Hepatic stellate cell (primary cell): ENCODE results near the gene DTL.
"Not testable (repeated sequence)": the region's sequence is repeated elsewhere in the genome, so short reads cannot be mapped to it uniquely, and the experiment has no call there.

Experiments
- DNase-seq: peaks from one replicate; pipeline ENCODE4 v3.0.0; 2011; ENCODE audit warnings: low spot score

Gene DTL, protein sequence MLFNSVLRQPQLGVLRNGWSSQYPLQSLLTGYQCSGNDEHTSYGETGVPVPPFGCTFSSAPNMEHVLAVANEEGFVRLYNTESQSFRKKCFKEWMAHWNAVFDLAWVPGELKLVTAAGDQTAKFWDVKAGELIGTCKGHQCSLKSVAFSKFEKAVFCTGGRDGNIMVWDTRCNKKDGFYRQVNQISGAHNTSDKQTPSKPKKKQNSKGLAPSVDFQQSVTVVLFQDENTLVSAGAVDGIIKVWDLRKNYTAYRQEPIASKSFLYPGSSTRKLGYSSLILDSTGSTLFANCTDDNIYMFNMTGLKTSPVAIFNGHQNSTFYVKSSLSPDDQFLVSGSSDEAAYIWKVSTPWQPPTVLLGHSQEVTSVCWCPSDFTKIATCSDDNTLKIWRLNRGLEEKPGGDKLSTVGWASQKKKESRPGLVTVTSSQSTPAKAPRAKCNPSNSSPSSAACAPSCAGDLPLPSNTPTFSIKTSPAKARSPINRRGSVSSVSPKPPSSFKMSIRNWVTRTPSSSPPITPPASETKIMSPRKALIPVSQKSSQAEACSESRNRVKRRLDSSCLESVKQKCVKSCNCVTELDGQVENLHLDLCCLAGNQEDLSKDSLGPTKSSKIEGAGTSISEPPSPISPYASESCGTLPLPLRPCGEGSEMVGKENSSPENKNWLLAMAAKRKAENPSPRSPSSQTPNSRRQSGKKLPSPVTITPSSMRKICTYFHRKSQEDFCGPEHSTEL

DNA sequence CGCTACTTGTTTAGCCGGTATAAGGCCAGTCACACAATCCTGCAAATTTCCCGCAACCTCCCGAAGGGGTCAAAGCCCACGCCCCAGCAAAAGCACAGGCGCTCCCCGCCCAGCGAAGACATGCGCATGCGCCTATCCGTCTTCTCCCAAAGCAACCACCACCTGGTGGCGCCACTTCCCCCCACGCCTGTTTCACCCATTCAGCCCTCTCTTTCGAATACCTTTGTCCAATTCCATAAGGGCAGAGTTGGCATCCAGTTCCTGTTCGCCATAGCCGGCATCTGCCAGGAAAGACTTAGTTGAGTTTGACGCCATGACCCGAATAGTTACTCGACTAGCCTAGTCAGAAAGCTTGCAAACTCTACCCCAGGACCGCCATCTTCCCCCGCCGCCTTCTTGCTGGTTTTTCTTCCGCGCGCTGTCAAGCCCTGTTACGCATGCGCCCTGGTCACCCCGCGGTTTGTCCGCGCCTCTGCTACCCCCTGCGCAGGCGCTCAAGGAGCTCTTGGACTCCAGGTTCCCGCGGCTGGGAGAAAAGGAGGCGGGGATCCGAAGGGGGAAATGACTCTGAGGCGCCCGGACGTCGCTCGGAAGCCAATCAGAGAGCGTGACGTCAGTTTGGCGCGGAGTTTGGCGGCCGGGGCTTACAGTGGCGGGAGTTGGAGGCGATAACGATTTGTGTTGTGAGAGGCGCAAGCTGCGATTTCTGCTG lies at the start of gene DTL, which contains the start of gene INTS7:
TSS of gene DTL (plus strand) at position 626 of the 712 bp plus-strand sequence. CDS start 143 bp downstream, outside the sequence.
TSS of gene INTS7 (minus strand) at position 435 of the 712 bp plus-strand sequence. CDS start at position 315, 120 bp downstream.
- DNase-seq = peak; percentile 99

DNA sequence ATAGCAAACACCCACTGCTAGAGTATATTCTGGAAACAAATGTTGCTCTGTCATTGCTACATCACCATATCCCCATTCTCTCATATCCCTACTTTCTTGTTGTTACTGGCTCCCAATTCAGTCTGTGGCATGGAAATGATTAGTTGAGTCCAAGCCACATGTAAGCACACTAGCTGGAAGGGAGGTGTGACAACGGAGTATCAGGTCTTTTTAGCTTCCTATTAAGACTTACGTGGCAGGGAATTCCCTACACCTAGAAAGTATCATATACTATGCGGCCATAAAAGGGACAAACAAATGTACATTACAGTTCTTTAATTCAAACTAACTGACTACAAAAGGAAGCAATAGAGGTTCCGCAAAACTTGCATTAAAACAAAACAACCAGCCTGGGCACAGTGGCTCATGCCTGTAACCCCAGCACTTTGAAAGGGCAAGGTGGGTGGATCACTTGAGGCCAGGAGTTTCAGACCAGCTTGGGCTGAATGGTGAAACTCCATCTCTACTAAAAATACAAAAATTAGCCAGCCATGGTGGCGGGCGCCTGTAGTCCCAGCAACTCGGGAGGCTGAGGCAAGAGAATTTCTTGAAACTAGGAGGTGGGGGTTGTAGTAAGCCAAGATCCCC lies 48.8 kb upstream of the DTL start:
- DNase-seq = no peak

DNA sequence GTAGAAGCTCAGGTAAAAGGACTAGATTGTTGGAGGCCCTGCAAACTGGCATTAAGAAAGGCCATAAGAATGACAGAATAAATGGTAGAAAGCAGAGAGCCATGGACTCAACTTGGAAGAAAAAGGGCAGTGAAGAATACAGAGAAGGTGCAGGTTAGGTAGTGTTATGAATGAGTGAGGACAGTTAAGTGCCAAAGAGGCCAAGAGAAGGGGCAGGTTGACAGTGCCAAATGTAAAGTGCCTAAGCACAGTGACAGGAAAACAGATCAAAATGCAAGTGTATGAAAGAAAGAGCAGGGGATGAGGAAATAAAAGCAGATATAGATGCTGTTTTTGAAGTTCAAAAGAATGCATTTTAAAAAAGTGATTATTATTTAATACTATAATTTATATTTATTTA lies 43.9 kb upstream of the DTL start:
- DNase-seq = no peak

DNA sequence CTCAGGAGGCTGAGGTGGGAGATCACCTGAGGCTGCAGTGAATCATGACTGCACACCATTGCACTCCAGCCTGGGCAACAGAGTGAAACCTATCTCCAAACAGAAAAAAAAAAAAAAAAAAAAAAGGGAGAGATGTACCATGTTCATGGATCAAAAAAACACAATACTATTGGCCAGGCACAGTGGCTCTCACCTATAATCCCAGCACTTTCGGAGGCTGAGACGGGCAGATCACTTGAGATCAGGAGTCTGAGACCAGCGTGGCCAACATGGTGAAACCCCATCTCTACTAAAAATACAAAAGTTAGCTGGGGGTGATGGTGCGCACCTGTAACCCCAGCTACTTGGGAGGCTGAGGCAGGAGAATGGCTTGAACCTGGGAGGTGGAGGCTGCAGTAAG lies 38.1 kb upstream of the DTL start:
- not testable (repeated sequence) for DNase-seq

DNA sequence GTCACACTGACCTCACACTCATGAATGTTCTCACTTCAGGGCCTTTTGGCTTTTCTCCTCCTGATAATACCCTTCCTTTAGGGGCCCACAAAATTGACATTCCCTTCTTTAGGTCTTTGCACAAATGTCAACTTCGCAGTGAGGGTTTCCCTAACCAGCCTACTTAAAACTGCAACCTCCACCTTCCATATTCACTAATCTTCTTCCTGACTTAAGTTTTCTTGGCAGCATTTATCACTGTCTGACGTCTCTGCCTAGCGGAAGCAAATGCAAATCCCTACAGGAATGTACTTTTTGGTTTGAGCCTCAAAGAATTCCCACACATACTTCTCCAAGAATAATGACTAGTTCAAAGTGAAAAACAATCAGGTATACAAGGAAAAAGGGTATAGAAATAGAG lies 33.0 kb upstream of the DTL start:
- no peak for DNase-seq

DNA sequence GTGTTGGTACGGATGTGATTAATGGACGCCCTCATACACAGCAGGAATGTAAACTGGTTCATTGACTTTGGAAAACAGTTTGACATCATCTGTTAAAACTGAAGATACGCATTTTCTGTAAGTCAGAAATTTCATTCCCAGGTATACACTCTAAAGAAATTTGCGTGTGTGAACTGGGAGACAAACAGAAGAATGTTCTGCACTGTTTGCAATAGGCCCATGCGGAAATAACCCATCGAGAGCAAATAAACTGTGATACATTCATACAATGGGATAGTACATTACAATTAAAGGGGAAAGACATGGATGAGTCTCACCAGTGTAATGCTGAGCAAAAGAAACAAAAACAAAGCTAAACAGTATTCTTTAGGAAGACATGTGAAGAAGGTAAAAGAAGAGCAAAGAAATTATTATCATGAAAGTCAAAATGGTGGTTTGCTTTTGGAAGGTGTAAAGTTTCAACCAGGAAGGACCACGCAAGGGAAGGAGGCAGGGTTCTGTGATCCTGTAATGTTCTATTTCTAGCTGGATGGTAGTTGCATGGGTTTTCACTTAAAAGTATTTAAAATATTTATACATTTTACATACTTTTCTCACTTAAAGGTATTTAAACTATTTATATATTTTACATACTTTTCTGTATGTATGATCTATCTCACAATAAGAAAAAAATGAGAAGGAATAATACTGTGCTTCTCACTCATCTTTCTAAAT lies 30.5 kb upstream of the DTL start:
- no peak for DNase-seq

DNA sequence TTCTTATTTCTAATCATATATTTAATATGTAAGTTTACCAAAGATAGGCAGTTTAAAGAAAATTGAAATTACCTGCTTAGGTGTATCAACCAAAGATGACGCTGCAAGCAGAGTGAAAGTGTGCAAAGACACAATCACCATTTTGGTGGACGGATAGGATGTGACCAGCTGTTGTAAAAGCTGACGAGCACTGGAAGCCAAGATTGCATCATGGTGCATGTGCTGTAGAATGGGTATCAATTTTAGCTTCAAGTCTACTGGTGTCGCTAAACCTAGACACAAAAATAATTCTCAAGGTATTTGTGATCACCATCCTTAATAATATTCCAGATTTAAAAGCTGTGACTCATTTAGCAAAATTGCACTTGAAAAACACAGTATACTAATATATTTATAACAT lies 28.4 kb upstream of the DTL start:
- no peak for DNase-seq

DNA sequence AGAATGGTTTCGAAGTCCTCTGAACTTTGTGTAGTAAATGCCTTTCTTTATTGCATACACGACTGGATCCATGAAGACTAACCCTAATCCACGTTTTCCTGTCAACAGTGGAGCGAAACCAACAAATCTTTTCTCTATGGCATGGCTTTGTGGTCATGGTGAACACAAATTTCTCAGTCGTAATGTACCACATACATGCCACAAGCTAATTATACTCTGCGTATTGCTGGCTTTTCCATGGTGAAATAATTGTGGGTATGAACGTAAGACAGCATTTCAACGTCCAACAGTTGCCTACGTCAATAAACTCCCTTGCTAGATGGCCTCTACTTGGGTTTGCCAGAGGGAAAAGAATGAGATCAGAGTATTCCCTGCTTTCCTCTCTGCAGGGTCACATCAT lies 27.7 kb upstream of the DTL start:
- no peak for DNase-seq

DNA sequence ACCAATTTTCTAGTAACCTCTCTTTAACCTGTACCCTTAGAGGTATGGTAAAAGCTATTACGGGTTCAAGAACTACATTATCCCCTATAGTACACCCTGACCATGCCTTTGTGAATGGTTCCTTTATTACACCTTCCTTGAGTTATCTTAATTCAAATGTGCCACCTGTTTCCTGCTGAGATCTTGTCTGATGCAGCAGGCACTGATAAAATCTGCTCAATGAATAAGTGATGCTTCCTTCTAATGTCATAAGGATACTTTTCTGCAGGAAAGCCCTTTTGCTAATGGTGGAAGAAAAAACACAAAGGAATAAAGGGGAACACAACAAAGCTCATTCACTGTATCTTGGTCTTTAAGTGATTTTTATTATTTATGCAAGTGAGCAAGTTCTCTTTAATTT lies 26.0 kb upstream of the DTL start:
- no peak for DNase-seq

DNA sequence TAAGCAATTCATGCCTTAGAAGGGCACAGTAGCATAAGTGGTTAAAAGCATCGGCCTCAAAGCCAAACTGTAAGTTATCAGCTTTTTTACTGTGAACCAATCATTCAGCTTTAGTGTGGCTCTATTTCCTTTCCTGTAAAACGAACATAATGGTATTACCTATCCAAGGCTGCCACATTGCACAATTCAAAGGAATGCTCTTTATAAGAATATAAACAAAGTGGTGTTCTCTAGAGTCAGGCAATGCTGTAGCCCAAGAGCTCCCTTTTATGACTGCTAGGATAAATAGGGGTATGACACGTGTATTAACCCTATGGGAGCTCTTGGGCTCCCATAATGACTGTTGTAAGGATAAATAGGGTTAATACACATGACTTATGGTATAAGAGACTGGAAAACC lies 25.5 kb upstream of the DTL start:
- DNase-seq = no peak

DNA sequence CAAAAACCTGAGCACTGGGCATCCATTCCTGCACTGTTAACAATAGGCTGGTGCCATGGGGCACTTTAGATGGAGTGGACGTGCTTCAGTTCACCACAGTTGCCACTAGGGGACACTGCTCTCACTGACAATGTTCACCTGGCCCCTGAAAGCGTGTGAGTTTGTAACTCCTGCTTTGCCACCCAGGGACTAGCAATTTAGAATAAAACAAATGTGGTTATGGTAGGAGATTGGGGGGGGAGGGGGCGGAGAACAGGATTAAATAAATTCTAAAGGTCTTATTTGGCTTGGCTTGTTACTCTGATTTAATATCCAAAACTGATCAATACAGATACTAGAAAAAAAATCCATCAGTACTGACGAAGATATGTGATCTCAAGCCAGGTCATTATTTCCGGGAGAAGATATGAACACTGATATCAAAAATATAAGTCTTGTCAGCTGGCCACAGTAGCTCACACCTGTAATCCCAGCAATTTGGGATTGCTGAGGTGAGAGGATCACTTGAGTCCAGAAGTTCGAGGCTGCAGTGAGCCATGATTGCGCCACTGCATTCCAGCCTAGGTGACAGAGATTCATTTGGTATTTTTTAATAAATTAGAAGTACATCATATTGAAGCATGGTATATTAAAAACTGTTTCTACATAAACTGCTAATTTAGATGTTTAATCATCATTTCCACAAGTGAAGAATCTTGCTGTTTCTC lies 23.4 kb upstream of the DTL start:
- peak; percentile 56 for DNase-seq

DNA sequence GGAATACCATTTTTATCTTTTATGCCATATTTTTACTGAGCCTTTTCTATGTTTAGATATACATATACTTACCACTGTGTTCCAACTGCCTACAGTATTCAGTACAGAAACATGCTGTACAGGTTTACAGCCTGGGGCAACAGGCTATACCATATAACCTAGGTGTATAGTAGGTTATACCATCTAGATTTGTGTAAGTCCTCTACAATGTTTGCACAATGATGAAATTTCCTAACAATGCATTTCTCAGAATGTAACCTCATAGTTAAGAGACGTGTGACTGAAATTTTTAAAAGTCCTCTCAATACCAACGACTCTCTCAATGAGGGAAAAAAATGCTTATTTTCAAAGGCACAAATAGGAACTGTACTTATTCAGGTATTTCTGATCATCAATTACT lies 21.9 kb upstream of the DTL start:
- no peak for DNase-seq

DNA sequence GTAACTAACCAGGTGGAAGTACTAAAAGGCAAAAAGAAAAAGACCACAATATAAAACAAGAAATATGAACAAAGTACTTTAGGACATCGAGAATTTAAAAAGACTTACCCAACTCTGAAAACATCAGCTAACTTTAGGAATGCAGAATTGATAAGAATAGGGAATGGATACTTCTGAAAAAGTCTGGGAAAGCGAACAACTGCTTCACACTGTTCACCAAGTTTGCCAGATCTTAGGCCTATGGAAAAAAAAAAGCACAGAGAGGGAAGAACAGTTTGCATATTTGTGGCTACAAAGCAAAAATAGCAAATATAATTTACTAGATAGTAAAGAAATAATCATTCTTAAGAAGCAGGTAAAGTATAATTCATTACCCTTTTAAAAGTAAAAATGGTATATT lies 14.6 kb upstream of the DTL start:
- DNase-seq = no peak

DNA sequence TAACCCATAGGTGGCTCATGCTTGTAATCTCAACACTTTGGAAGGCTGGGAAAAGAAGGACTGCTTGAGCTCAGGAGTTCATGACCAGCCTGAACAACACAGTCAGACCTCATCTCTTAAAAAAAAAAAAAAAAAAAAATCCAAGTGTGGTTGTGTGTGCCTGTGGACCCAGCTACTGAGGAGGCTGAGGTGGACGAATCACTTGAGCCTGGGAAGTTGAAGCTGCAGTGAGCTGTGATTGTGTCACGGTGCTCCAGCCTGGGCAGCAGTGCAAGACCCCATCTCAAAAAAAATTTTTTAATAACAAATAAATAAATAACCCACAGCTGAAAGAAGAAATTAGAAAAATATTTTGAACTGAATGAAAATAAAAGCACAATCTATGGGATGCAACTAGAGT lies 14.0 kb upstream of the DTL start:
- no peak for DNase-seq

DNA sequence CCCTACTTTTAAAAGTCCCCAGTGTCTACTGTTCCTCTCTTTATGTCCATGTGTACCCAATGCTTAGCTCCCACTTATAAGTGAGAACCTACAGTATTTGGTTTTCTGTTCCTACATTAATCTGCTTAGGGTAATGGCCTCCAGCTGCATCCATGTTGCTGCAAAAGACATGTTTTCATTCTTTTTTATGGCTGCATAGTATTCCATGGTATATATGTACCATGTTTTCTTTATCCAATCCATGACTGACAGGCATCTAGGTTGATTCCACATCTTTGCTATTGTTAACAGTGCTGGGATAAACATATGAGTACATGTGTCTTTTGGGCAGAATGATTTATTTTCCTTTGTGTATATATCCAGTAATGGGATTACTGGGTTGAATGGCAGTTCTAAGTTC lies 12.6 kb upstream of the DTL start:
- DNase-seq = not testable (repeated sequence)

DNA sequence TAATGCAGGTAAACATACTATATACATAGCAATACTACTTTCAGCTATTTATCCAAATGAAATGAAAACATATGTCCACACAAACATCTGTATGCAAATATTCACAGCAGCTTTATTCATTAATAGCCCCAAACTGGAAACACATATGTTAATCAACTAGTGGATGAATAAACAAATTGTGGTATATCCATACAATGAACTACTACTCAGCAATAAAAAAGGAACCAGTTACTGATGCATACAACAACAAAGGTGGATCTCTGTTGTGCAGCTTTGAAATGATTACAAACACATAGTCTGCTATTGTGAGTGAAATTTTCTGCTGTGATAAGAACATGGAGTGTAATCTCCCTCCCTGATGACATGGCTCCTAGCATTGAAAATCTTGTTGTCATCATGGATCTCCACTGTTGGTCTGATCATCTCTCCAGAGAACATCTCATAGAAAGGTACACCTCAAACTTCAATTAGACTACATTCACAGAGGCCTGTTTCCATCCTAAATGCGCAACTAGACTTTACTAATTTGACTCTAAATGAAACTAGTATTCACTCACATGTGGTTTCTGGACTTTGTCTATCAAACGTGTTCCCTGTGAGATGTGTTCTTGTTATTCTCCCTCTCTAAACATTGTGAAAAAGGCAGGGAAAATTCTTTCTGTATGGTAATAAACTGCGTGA lies 10.9 kb upstream of the DTL start:
- no peak for DNase-seq

DNA sequence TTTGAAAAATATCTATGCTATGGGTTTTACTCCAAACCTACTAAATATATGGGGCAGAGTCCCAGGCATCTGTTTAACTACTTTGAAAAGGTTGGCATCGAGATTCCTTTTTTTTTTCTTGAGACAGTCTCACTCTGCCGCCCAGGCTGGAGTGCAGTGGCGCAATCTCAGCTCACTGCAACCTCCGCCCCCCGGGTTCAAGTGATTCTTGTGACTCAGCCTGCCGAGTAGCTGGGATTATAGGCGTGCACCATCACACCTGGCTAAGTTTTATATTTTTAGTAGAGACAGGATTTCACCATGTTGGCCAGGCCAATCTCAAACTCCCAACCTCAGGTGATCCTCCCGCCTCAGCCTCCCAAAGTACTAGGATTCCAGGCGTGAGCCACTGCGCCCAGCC lies 7.8 kb upstream of the DTL start:
- not testable (repeated sequence) for DNase-seq

DNA sequence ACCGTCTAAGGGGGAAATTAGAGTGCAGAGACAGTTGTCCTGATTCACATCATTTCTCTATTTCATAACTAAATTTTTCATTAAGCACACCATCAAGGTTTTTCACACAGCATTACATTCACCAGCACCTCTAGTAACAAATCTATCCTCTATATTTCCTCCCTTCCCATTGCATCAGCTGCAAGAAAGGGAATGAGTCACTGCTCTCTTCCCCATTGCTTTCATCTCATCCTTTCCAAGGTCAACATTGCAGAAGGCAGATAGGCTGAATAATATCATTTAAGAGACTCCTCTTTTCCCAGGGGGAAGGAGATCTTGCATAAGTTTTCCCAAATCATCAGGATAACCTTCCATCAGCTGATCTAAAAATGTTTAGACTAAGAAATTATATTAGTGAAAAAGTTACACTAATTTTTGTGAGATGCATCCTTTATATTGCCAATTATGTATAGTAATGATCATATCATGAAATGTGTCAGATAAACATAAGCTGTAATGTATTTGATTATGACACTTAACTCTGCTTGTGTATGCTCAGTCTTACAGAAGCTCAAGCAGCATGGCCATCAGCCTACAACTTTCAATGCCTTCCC lies 4.5 kb upstream of the DTL start:
- DNase-seq = peak; percentile 71

DNA sequence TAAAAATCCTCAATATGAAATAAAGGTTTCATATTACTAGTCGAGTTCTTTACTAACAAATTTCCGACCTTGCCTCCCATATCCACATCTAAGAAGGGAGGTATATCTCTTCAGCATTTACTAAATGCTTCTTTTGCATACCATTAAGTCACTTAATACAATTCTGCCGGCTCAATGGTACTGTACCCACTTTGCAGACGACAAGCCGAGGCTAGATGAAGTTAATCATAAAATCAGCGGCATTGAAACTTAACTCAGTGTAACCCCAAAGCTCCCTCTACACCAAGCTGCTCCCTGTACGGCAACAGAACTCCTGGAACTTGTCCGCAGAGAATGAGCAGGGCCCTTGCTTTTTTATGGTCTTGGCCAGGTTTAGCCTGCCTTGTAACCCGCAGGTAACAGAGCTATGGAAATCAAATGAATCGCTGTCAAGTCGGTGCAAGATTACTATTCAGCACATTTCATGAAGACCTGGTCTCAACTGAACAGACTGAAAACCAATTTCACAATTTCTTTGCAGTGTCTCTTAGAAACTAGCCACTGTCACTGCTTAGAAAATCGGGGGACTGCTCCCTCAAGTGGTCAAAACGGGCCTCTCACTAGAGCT lies 929 bp upstream of the DTL start:
- DNase-seq = no peak
